GM19438 (cell line): ENCODE data around the gene PHF23.

Source experiments
- ATAC-seq: cut with Tn5 transposase; IDR thresholded peaks from one replicate; pipeline ENCODE4 v1.9.1; 2021; ENCODE audit warnings: low read depth; ENCODE audit not compliant: unreplicated experiment

The PHF23 gene

GRCh38 chr17:7238420-7239090 lies 702 bp downstream of the PHF23 start:
- ATAC-seq, result no peak

DNA sequence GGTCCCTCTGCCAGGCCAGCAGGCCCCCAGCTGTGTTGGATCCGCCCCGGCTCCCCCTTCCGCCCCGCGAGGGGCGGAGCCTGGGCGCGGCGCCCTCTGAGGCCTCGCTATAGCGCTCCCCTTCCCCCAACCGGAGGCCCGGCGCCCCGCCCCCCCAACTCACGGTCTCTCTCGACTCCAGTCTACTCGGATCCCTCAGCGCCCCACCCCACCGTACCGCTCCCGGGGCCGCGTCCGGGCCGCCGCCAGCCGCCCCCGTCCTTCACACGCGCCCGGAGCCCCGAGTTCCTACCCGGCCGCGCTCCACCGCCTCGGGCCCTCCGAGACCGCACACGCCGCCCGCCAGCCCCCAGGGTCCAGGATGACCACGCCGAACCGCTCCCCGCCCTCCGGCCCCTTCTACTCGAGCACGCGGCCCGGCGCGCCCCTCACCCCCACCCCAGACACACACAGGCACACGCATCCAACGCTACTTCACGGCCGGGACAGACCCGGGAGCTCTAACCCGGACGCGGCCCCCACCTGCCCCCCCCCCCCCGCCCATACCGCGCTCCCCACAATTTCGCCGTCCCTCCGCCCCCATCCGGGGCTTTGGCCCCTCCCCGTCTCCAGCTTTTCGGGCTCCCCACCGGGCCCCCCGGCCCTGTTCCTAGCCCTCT lies 1.4 kb downstream of the PHF23 start:
- no peak for ATAC-seq

DNA sequence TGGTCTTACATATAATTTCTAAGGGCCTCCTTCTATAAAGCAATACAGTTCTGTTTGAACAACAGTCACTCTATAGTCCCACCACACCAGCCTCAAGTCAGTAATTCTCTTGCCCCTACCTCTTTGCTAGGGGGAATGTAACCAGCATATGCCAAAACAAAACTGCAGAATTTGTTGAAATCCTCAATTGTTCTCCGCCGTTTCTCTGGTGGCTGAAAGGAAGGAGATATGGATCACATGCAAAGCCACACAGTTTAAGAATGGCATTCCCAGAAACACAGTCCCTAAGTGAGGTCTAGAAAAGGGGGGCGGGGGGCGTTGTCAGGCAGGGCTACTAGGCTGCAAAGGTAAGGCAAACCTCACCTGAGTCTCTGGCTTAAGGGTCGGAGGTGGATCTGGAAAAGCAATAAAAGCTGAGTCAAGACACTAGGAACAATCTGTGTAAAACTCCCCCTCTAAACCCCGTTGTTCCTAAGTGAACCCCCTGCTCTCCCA lies 1.9 kb downstream of the PHF23 start:
- no peak for ATAC-seq

DNA sequence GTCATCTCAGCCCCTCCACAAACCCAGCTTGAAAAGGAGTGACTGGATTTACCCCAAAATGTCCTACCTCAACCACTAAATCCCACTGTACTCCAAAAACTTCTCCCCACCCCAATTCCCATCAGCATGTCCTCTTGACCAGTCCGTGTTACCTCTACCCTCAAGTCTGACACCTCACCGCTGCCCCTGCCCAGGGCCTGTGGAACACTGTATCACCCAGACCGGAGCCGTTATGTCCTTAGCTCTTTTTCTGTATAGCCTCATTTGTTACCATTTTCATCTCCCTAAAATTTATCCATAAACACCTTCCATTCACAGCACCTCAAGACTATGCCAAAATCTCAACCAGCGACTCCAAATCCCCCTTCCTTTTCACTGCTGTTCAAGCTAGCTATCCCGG lies 2.4 kb downstream of the PHF23 start:
- ATAC-seq, result no peak

DNA sequence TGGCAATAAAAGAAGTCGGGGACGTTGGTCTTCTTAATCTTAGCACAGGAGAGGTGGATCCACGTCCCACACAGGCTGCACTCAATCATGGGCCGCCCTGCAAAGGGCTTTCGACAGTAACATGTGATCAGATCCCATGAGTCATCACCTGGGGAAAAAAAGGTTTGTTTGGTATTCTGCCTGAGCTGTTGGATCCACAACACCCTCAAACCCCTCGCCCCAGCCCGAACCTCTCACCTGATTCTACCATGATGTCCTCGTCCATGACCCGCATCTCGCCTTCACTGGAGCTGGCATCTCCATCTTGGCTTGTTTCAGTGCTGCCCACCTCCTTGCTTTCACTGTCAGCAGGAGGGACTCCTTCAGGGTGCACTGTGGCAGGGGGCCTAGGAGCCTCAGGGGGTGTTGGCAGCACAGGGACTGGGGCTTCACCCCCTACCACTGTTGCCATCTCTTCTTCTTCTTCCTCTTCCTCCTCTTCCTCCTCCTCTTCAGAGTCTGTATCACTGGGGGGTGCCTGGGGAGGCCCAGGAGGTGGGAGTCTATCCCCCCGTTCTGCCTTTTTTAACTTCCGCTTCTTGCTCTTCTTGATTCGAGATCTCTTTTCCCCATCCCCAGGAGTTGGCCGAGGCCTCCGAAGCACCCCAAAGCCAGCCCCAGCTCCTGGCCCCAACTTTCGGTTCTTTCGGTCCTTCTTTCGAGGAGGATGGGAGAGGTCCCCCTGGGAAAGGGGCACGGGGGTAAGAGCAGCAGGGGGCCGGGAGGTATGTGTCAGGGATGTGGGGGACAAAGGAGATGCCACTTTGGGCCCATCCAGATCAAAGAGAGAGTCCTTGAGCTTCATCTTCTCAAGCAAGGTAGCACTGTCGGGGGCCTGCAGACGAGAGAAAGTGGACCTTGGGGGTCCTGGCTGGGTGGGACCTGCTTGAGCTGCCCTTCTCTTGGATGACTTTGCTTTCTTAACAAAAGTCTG lies 3.3 kb downstream of the PHF23 start:
- ATAC-seq, result no peak

- peak; percentile 53 for ATAC-seq
Measured at GRCh38 chr17:7234083-7234951, 4.9 kb downstream of the PHF23 start, which contains the start of gene DVL2. DVL2 (minus strand) TSS chr17:7234517; CDS start chr17:7234262, 255 bp downstream.

DNA sequence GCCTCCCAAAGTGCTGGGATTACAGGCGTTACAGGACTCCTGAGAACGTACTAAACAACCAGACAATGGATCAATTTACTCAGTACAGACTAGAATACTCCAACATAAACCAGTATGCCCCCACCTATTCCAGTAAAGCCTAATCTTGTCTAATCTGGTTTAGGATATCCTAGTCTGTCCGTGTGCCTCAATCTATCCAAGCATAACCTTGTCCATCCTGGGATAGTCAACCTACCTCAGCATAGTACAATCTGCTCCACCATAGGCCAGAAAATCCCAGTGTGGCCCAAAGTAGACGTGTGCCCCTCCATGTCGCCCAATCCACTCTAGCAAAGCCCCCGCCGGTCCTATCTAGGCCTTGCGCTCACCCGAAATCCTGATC lies 5.6 kb downstream of the PHF23 start:
- no peak for ATAC-seq

- no peak for ATAC-seq
Measured at GRCh38 chr17:7232114-7232513, 7.1 kb downstream of the PHF23 start.

GRCh38 chr17:7229504-7229903 lies 9.8 kb downstream of the PHF23 start:
- ATAC-seq, result no peak

DNA sequence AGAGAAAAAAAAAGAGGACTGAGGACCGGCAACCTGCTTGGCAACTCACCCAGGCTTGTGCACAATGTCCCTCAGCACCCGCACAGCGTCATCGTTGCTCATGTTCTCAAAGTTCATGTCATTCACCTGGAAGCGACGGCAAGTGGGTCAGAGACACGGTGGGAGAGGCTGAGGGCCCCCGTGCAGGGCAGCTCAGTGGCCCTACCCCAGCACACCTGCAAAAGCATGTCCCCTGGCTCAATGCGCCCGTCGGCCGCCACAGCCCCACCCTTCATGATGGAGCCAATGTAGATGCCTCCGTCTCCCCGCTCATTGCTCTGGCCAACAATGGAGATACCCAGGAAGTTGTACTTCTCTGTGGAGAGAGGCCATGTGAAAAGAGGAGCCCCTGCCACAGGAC lies 10.3 kb downstream of the PHF23 start:
- no peak for ATAC-seq

- no peak for ATAC-seq
Measured at GRCh38 chr17:7226721-7227710, 12.2 kb downstream of the PHF23 start.

GRCh38 chr17:7225711-7226331 lies 13.4 kb downstream of the PHF23 start:
- no peak for ATAC-seq

DNA sequence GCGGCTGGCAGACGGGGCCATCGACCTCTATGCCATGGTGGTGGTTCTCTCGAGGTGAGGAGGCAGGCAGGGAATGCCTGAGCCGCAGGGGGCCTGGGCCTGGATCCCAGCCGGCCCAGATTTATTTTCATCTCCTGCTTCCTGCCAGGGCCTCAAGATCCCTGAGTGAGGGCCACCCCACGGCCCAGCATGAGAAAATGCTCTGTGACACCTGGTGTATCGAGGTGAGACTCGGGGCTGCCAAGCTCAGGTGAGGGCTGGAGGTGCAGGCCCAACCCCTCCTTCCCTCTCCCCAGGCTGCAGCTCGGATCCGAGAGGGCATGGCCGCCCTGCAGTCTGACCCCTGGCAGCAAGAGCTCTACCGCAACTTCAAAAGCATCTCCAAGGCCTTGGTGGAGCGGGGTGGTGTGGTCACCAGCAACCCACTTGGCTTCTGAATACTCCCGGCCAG lies 14.6 kb downstream of the PHF23 start:
- no peak for ATAC-seq

- ATAC-seq, result no peak
Measured at GRCh38 chr17:7224110-7224509, 15.1 kb downstream of the PHF23 start.

DNA sequence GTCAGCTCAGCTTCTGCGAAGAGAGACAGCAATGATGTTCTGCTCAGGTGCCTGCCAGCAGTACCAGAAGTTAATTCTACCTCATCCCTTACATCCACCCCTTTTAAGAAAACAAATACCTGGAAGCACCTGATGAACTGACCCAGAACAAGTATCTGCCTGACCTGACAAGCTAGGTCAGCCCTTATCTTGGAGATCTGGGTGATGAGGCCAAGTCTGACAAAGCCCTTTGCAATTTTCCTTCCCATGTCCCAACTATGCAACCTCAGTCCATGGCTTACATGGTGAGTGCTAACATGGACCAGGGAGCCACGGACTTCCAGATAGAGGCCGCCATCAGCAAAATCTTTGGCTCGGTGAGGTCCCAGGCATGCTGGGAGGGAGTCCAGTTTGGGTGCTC lies 15.9 kb downstream of the PHF23 start:
- ATAC-seq, result no peak

DNA sequence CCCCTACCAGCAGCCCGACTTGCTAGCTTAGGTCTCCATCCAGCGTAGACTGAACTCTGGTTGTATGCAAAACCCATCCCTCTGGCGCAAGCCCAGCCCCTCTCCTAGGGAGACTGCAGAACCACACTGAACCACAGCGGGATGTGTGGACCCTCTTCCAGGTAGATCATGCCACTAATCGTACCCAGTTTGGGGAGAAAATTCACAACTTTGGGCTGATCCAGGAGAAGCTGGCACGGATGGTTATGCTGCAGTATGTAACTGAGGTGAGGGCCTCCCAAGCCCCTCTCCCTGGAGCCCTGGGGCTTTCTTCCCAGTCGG lies 16.3 kb downstream of the PHF23 start:
- no peak for ATAC-seq

DNA sequence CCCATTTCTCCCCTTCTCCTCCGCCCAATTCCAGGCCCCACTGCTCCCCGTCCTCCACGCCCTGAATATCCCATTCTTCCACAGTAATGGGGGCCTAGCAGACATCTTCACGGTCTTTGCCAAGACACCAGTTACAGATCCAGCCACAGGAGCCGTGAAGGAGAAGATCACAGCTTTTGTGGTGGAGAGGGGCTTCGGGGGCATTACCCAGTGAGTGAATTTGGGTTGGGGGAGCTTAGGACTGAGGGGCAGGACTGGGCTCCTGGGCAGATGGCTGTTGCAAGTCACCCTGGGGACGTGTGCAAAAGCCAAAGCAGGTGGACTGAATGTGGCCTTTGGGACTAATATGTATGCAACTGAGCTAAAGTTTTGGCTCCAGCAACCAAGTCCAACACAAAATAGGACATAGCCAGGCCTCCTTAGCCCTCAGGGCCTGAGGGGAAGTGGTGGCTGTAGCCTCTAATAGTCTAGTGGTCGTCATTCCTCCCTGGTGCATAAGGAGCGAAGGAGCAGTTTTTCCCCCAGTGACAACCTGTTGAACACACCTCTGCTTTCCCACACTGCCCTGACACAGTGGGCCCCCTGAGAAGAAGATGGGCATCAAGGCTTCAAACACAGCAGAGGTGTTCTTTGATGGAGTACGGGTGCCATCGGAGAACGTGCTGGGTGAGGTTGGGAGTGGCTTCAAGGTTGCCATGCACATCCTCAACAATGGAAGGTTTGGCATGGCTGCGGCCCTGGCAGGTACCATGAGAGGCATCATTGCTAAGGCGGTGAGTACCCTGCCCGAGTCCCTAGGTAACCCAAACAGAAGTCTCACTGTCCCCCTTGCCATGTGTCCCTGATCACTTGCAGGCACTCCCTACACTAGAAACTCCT lies 16.9 kb downstream of the PHF23 start:
- ATAC-seq, result no peak
